Central memory CD4-positive, alpha-beta T cell (primary cell): ENCODE measurements around the gene PROK1.

Experiments used
- DNase-seq: peaks from one replicate; pipeline ENCODE4 v3.0.0; 2022

The PROK1 gene

GRCh38 chr1:110466646-110467280, 15.8 kb downstream of the PROK1 start:
- DNase-seq, result no peak

DNA sequence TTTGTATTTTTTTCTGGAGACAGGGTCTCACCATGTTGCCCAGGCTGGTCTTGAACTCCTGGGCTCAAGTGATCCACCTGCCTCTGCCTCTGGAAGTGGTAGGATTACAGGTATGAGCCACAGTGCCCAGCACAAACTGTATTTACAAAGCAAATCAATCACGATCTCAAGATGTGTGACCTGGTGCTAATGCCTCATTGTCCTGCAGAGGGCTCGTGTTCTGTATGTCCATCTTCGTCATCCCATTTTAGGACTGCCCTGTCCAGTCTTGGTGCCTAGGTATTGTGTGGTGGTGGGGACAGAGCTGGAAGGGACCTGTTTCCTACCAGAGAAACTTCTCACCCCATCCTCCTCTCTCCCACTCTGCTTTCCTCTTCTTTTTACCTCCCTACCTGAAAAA, 20.2 kb downstream of the PROK1 start:
- DNase-seq, result no peak

- DNase-seq, result no peak
Measured at GRCh38 chr1:110472546-110472945, 21.6 kb downstream of the PROK1 start.

DNA sequence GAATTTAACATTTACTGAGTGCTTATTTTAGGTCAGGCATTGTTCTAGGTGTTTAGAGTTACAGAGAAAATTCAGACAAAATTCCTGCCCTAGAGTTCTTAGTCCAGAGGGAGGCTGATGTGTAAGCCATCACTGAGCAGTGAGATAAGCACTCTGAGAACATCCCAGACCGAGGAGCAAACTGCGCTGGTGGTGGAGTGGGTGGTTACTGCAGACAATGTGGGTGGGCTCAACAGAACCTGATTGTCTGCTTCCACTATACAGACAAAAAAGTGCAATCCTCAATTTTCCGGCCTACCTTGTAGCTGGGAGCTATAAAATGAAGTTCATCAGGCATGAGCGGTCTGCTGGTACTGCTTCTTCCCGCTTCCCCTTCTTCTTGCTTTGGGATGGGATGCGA, 23.5 kb downstream of the PROK1 start:
- no peak for DNase-seq

DNA sequence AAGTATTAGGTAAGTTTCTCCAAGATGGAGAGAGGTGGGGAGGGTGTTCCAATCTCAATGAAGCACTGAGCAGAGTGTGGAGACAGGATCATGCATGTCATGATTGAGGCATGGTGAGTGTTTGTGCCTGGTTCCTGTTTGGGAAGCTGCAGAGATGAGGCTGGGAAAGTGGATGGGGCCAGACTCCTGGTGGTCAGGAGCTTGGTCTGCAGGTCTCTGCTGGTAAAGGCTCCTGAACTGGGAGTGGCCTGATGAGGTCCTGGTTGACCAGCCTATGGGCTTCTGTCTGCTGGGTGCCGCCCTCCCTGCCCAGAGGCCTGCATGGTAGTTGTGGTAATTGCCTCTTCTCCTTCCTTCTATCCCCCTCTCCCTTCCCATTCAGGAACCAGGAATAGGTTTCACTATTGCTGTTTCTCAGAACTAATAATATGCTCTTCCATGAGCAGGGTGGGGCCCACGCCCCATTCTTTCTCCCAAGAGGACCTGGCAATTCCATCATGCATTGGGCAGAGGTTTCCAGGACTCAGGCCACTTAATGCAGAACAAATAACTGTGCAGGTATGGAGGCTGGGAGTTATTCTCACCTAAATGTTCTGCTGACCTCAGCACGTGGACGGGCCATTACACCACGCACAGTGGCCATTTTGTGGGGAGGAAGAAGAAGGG, 24.5 kb downstream of the PROK1 start:
- DNase-seq, result no peak

- DNase-seq, result no peak
Measured at GRCh38 chr1:110476028-110476765, 25.2 kb downstream of the PROK1 start.

DNA sequence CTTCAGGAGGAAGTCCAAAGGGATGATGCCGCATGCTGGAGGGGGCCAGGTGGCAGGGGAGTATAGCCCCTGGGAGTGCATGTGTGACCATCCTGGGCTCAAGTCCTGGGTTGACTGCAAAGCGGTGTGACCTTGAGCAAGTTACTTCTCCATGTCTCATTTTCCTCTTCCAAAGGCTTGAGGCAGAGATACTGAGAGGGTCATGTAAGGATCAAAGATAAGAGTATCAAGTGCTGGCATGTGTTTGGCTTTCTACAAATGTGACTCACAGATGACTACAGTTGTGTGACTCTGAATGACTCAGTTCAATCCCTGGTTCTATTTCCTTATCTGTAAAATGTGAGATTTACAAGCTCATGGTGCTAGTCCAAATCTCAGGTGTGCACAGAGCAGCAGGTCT, 26.1 kb downstream of the PROK1 start:
- DNase-seq, result no peak

DNA sequence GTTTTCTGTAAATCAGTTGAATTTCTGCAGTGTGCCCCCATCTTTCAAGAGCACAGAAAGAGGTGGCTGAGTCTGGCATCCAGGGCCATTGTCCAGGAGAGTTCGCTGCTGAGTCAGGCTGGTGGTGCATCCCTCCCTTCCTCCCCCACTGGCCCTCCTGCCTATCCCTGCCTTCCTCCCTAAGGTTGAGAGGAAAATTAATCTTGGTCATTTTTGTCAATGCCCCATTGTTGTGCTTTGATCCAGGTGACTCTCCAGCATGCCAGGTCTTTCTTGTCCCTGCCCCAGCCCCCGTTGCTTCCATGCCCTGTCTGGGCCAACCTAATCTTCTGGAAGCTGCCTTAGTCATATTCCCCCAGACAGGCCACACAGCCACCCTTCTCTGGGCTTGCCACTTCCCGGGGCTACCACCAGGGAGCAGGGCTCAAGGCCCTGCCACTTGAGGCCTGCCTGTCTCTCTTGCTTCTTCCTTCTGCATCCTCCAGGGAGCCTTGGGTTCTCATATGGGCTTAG, 26.6 kb downstream of the PROK1 start:
- DNase-seq, result no peak

DNA sequence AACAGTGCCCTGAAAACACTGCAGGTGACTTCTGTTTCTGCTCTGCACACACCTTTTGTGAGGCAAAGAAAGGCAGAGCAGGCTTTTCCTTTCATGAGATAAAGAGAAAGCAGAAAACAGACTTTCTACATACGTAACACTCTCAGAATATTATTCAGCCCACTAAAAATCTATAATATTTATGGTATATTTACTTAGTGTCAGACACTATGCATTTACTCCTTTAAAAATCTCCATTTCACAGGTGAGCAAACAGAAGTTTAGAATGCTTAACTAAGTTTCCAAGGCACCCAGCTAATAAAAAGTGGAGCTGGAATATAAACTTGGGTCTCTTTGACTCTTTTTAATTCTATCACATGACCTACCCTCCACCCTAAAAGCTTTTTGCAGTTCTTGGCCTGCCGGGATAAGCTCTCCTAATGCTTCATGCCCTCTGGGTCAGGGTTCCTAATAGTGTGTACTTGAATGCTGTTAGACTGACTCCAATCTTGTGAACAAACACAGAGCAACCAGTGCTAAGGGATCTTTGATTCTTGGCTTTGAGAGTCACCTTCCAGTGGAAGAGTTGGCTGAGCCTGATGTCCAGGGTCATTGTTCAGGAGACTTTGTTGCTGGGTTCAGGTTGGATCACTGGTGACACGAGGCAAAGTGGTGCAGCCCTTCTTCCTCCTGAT, 27.2 kb downstream of the PROK1 start:
- no peak for DNase-seq

DNA sequence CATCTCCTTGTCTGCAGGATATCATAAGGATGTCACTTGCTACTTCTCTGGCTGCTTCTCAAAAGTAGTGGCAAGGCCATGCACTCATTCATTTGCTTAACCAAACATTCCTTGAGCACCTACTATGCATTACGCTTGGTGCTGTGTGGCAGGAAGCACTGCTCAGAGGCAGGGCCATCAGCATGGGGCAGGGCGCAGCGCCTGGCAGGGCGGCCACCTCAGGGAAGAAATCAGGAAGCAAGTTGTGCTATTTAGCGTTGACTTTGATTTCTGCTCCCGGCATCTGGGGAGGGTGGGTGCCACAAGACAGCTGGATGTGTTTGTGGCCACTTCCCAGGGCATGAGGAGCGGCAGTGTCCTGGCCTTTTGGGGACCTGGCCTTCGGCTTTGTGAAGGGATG, 27.9 kb downstream of the PROK1 start:
- DNase-seq, result no peak

GRCh38 chr1:110480356-110481096, 29.6 kb downstream of the PROK1 start:
- DNase-seq, result no peak

- no peak for DNase-seq
Measured at GRCh38 chr1:110481968-110482623, 31.1 kb downstream of the PROK1 start.

DNA sequence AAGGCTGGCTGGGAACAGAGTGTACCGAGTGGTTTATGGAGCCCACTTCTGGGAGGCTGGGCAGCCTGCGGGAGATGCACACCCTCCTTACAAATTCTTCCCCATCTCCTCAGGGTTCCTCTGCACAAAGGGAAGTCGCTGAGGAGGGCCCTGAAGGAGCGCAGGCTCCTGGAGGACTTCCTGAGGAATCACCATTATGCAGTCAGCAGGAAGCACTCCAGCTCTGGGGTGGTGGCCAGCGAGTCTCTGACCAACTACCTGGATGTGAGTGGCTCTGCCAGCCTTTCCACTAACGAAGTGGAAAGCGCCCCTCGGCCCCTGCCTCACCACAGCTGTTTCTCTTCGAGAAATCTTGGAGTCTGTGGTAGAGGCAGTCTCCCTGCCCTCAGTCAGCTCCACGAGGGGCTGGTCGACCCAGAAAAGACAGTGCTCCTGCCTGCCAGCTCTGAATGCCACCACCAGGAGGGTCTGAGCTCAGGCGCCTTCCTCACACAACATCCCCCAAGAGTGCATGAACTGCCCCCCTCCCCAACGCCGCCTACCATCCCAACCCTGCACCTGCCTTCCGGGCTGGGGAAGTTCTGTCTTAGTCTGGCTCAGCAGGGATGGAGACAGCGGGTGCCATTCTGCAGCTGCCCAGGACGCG, 31.8 kb downstream of the PROK1 start:
- no peak for DNase-seq

GRCh38 chr1:110483308-110483685, 32.3 kb downstream of the PROK1 start:
- no peak for DNase-seq

DNA sequence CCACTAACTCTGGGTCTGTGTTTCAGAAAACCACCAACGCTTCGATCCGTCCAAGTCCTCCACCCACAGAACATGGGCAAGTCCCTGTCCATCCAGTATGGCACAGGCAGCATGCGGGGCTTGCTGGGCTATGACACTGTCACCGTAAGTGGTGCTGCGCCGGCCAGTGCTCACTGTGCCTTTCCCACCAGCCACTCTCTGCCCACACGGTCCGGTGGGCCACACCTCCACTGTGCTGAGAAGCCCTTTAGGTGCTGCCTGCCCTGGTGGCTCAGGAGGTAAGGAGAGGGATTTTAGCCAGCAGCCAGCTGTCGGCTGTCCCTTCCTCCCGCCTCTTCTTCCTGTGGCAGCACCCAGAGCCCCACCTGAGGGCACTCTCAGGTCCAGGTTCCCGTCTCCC, 33.9 kb downstream of the PROK1 start:
- no peak for DNase-seq

DNA sequence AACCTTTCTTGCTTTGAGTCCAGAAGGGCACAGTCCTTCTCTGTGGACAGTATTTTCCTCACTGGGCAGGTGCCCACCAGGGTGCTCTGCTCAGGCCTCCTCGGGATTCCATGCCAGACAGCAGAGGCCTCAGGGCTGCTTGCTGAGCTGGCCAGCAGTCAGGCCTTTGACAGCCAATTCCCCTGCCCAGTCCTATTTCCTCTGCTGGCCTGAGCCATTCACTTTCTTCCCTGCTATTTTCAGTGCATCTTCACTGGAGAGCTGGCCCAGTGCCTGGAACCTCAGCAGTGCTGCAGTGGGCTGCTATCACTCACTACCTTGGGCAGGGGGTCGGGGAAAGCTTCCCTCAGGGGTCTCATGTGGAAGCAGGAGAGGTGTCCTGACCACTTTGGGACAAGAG, 34.8 kb downstream of the PROK1 start:
- DNase-seq, result no peak

- no peak for DNase-seq
Measured at GRCh38 chr1:110487726-110488125, 36.8 kb downstream of the PROK1 start.

DNA sequence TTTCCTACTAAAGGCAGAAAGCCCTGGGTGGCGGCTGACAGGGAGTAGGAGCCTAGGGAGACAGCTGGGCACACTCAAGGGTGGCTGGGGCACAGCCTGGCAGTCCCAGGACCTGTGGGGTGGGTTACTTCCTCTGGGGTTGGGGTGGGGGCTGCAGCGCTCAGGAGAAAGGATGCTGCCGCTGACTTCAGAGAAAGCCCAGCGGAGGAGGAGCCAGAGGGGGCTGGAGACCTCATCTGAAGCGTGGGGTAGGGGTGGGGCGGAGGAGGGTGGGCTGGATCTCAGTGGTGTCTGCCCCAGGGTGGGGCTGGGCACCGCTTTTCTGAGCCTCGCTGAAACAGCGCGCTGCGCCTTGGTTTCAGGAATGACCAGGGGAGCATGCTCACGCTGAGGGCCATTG, 37.2 kb downstream of the PROK1 start:
- DNase-seq, result no peak

- no peak for DNase-seq
Measured at GRCh38 chr1:110488867-110489266, 37.9 kb downstream of the PROK1 start.

GRCh38 chr1:110489406-110489805, 38.5 kb downstream of the PROK1 start:
- no peak for DNase-seq

- no peak for DNase-seq
Measured at GRCh38 chr1:110489973-110490542, 39.1 kb downstream of the PROK1 start.
